Breast epithelium (tissue), 4 donors: ENCODE results near the gene CNN2. TPM values are rescaled to one million over a fixed set of nuclear protein-coding genes. Genes with fewer than 3 reads are reported as not detected.

Experiments
- DNase-seq, 2 donors: peaks; one replicate each; pipeline ENCODE4 v3.0.0-alpha.2; 2019; ENCODE audit warnings: low spot score in 2 of 2
- H3K27ac ChIP-seq, 2 donors: fragments of 200-600 bp; sonication (generic) in 1 of 2; one replicate each; pipeline ENCODE4 v1.5.1; 2016 to 2019; ENCODE audit warnings: mild to moderate bottlenecking in 1 of 2
- H3K27me3 ChIP-seq, 2 donors: fragments of 200-600 bp; sonication (generic) in 1 of 2; one replicate each; pipeline versions ENCODE4 v1.5.1 to v1.6.0; 2017 to 2019; ENCODE audit warnings: control low read depth in 1 of 2, mild to moderate bottlenecking in 1 of 2
- H3K36me3 ChIP-seq: fragments of 200-600 bp; one replicate; pipeline ENCODE4 v1.5.1; 2019
- H3K4me1 ChIP-seq, 2 donors: fragments of 200-600 bp; sonication (generic); one replicate each; pipeline ENCODE4 v1.5.1; 2016 to 2019; ENCODE audit warnings: control low read depth in 1 of 2
- H3K4me3 ChIP-seq, 3 donors: fragments of 200-600 bp; sonication (generic); 1 replicate in 2 of 3; 2 replicates in 1 of 3; pipeline ENCODE4 v1.5.1; 2016 to 2019; ENCODE audit warnings: mild to moderate bottlenecking in 3 of 3, moderate library complexity in 2 of 3
- H3K9me3 ChIP-seq, 2 donors: fragments of 200-600 bp; sonication (generic) in 1 of 2; one replicate each; pipeline ENCODE4 v1.5.1; 2016 to 2019; ENCODE audit warnings: control low read depth in 1 of 2
- CTCF ChIP-seq, 3 donors: fragments of 450-650 bp; IDR thresholded peaks; one replicate each; pipeline ENCODE4 v1.5.1; 2016 to 2017; ENCODE audit warnings: antibody characterized with exemption in 3 of 3, mild to moderate bottlenecking in 3 of 3, moderate library complexity in 3 of 3
- POLR2A ChIP-seq: fragments of 450-650 bp; IDR thresholded peaks from one replicate; pipeline ENCODE4 v1.6.1; 2016; ENCODE audit warnings: antibody characterized with exemption, mild to moderate bottlenecking, moderate library complexity
- POLR2AphosphoS5 ChIP-seq, 3 donors: sonication (generic); formaldehyde crosslinking; IDR thresholded peaks; one replicate each; pipeline ENCODE4 v1.6.1; 2017; ENCODE audit warnings: antibody characterized with exemption in 3 of 3
- intact Hi-C: fragments of 100-400 bp; cut with DNase I; formaldehyde crosslinking; loops from one replicate; pipeline ENCODE4 v1.15.1; 2023; ENCODE audit warnings: low total_unique reads
- total RNA-seq, 3 donors: library from RNA; depleted of rRNA; stranded (reverse); fragments of >200 nt; gene quantifications; one replicate each; pipeline ENCODE4 v1.1.0, GENCODE V29; 2016

Gene CNN2
- total RNA-seq, 3 donors from 2014 or later, result 70.4 to 74.1 (median 70.7) TPM

GRCh38 chr19:1007399-1008251, 18.8 kb upstream of the CNN2 start:
- H3K27ac ChIP-seq, result no peak overlapping the region
- peaks cover 16% of the 10 kb centered on the region for H3K36me3 ChIP-seq
- H3K4me1 ChIP-seq, result no peaks in the 10 kb centered on the region
- H3K4me3 ChIP-seq, result no peak overlapping the region
- intact Hi-C loops, result no loop called here
- TF ChIP-seq POLR2AphosphoS5 (IDR thresholded peaks at IDR 0.05) (no peak), CTCF (IDR thresholded peaks at IDR 0.05) (no peak), POLR2A (no peak)
- DNase-seq, result no peak
- no peaks in the 10 kb centered on the region for H3K9me3 ChIP-seq
- H3K27me3 ChIP-seq, result peaks cover 6 to 11% of the 10 kb centered on the region in 2 donors

GRCh38 chr19:1008268-1009040, 18.0 kb upstream of the CNN2 start:
- intact Hi-C loops, result no loop called here
- Histone ChIP-seq H3K27me3 (peaks cover 0 to 3% of the 10 kb centered on the region in 2 donors), H3K4me1 (no peaks in the 10 kb centered on the region), H3K9me3 (no peaks in the 10 kb centered on the region), H3K36me3 (peaks cover 16% of the 10 kb centered on the region), H3K27ac (no peak overlapping the region), H3K4me3 (no peak overlapping the region)
- DNase-seq, result no peak
- TF ChIP-seq POLR2AphosphoS5 (IDR thresholded peaks at IDR 0.05) (no peak), CTCF (IDR thresholded peaks at IDR 0.05) (no peak), POLR2A (no peak)

- H3K27me3 ChIP-seq, result no peaks in the 10 kb centered on the region
- intact Hi-C loops, result no loop called here
- no peak overlapping the region for H3K4me3 ChIP-seq
- H3K27ac ChIP-seq, result no peak overlapping the region
- TF ChIP-seq CTCF (IDR thresholded peaks at IDR 0.05) (no peak), POLR2AphosphoS5 (IDR thresholded peaks at IDR 0.05) (no peak), POLR2A (no peak)
- H3K36me3 ChIP-seq, result peaks cover 16% of the 10 kb centered on the region
- H3K4me1 ChIP-seq, result no peaks in the 10 kb centered on the region
- DNase-seq, result no peak
- H3K9me3 ChIP-seq, result no peaks in the 10 kb centered on the region
Observed at GRCh38 chr19:1009041-1009980, 17.1 kb upstream of the CNN2 start.

GRCh38 chr19:1009981-1010538, 16.3 kb upstream of the CNN2 start:
- DNase-seq, result no peak
- Histone ChIP-seq H3K9me3 (no peaks in the 10 kb centered on the region), H3K4me3 (no peak overlapping the region), H3K36me3 (peaks cover 16% of the 10 kb centered on the region), H3K27ac (no peak overlapping the region), H3K27me3 (no peaks in the 10 kb centered on the region), H3K4me1 (no peaks in the 10 kb centered on the region)
- intact Hi-C loops, result loop anchor here (10.0 kb wide), 1 partner anchor 215 kb away; no protein-coding TSS in a partner anchor
- TF ChIP-seq POLR2AphosphoS5 (IDR thresholded peaks at IDR 0.05) (no peak), POLR2A (no peak), CTCF (IDR thresholded peaks at IDR 0.05) (no peak)
